ENCODE results near the gene TM6SF1. TPM values are rescaled to one million over a fixed set of nuclear protein-coding genes. Genes with fewer than 3 reads are reported as not detected.

The TM6SF1 gene
- total RNA-seq, 2 donors from 2014 or later: 0.62 to 1.5 TPM

- DNase-seq: no peak
- TF ChIP-seq CTCF (IDR thresholded peaks at IDR 0.05): no peak
- H3K36me3 ChIP-seq: no peaks in the 10 kb centered on the region
- intact Hi-C loops (cut with DNase I): no loop called here
- H3K9ac ChIP-seq (ENCODE audit: low read depth in 2 of 2, low read length in 2 of 2): no peak overlapping the region
- no peaks in the 10 kb centered on the region for H3K27me3 ChIP-seq
- H3K9me3 ChIP-seq: no peaks in the 10 kb centered on the region
- H3K27ac ChIP-seq: no peak overlapping the region
- no peaks in the 10 kb centered on the region for H3K4me1 ChIP-seq
- no peak overlapping the region for H3K4me3 ChIP-seq
These were observed 53.3 kb downstream of the TM6SF1 start for GRCh38 chr15:83160741-83161140.

GRCh38 chr15:83163032-83163431 is 55.6 kb downstream of the TM6SF1 start:
- H3K4me1 ChIP-seq: no peaks in the 10 kb centered on the region
- no peak for TF ChIP-seq CTCF (IDR thresholded peaks at IDR 0.05)
- no peak overlapping the region for H3K9ac ChIP-seq (ENCODE audit: low read depth in 2 of 2, low read length in 2 of 2)
- no peak for DNase-seq
- no peak overlapping the region for H3K27ac ChIP-seq
- intact Hi-C loops (cut with DNase I): no loop called here
- no peaks in the 10 kb centered on the region for H3K36me3 ChIP-seq
- H3K4me3 ChIP-seq: no peak overlapping the region
- H3K27me3 ChIP-seq: no peaks in the 10 kb centered on the region
- no peaks in the 10 kb centered on the region for H3K9me3 ChIP-seq

DNA sequence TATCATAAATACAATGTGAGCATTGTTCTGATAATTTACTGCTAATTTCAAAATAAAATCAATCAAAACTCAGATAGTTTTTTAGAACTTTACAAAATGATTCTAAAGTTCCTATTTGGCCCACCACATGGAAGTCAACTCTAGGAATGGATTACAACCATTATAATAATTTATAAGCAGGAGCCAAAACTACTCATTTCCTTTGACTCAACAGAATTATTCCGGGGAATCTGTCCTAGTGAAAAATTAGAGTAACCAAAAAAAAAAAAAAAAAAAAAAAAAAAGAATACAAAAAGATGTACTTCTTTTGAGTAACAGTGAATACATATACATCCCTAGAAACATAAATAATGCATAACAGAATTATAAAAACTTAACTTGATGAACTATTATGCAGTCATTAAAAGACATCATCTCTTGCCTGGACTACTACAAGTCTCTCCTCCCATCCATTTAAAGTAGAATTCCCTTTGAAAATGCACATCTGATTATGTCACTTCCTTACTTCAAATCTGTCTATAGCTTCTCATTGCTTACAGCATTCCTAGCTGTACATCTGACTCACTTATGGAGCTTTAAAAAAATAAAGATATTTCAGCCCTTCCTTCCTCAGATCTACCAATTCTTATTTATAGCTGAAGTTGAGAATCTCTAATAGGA is 56.8 kb downstream of the TM6SF1 start:
- DNase-seq: no peak
- Histone ChIP-seq H3K36me3 (no peaks in the 10 kb centered on the region), H3K9ac (ENCODE audit: low read depth in 2 of 2, low read length in 2 of 2) (no peak overlapping the region), H3K4me1 (no peaks in the 10 kb centered on the region), H3K27ac (no peak overlapping the region), H3K4me3 (no peak overlapping the region), H3K9me3 (no peaks in the 10 kb centered on the region), H3K27me3 (no peaks in the 10 kb centered on the region)
- intact Hi-C loops (cut with DNase I): no loop called here
- no peak for TF ChIP-seq CTCF (IDR thresholded peaks at IDR 0.05)

DNA sequence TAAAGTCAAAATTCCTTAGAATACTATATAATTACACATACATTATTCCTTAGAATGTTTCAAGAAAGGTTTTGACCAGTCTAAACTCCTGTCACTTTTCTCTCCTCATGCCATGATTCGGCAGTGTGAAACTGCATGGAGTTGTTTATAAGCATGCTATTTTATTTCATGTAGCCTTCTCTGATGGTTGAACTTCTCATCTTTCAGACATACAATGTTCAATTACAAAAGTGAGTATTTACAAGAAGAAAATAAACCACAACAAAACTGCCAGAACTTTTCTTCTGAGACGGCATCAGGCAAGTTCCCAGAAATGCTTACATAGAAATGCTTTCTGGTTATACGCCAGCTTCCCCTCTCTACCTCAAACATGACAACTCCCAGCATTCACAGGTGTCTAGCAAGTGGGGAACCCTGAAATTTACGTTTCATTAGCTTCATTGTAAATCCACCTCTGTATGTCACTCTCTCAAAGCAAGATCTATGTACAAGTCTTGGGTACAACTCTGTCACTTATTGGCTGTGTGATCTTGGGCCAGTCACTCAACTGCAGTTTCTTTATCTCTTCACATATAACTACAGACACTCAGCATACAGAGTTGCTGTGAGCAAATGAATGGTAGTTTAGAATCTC is 57.4 kb downstream of the TM6SF1 start:
- H3K27me3 ChIP-seq: no peaks in the 10 kb centered on the region
- H3K4me3 ChIP-seq: no peak overlapping the region
- intact Hi-C loops (cut with DNase I): no loop called here
- TF ChIP-seq CTCF (IDR thresholded peaks at IDR 0.05): no peak
- H3K27ac ChIP-seq: no peak overlapping the region
- no peak overlapping the region for H3K9ac ChIP-seq (ENCODE audit: low read depth in 2 of 2, low read length in 2 of 2)
- no peaks in the 10 kb centered on the region for H3K36me3 ChIP-seq
- no peaks in the 10 kb centered on the region for H3K4me1 ChIP-seq
- DNase-seq: no peak
- no peaks in the 10 kb centered on the region for H3K9me3 ChIP-seq

GRCh38 chr15:83166218-83166617 is 58.8 kb downstream of the TM6SF1 start:
- no peak for TF ChIP-seq CTCF (IDR thresholded peaks at IDR 0.05)
- DNase-seq: no peak
- H3K36me3 ChIP-seq: no peaks in the 10 kb centered on the region
- intact Hi-C loops (cut with DNase I): no loop called here
- H3K9ac ChIP-seq (ENCODE audit: low read depth in 2 of 2, low read length in 2 of 2): no peak overlapping the region
- H3K27me3 ChIP-seq: no peaks in the 10 kb centered on the region
- no peak overlapping the region for H3K4me3 ChIP-seq
- no peak overlapping the region for H3K27ac ChIP-seq
- no peaks in the 10 kb centered on the region for H3K9me3 ChIP-seq
- no peaks in the 10 kb centered on the region for H3K4me1 ChIP-seq
